Fibroblast of skin of right biceps (primary cell): ENCODE results near the gene ZNF804A.

Experiments used
- DNase-seq: peaks from one replicate; pipeline ENCODE4 v3.0.0-alpha.2; 2013

Gene ZNF804A

GRCh38 chr2:184598316-184599053 is at the start of gene ZNF804A:
Gene ZNF804A, plus strand, starts transcription at chr2:184598529. Its CDS starts 431 bp downstream, at chr2:184598960.
- peak; percentile 64 for DNase-seq

- no peak for DNase-seq
These were observed 49.2 kb upstream of the ZNF804A start for GRCh38 chr2:184549153-184549552.

- DNase-seq, result peak; percentile 17
These were observed 46.7 kb upstream of the ZNF804A start for GRCh38 chr2:184551626-184552025.

GRCh38 chr2:184554736-184555135 is 43.6 kb upstream of the ZNF804A start:
- peak; percentile 47 for DNase-seq

- no peak for DNase-seq
These were observed 43.0 kb upstream of the ZNF804A start for GRCh38 chr2:184555352-184555751.

- no peak for DNase-seq
These were observed 41.7 kb upstream of the ZNF804A start for GRCh38 chr2:184556639-184557038.

- DNase-seq, result peak; percentile 59
These were observed 39.4 kb upstream of the ZNF804A start for GRCh38 chr2:184558713-184559464.

GRCh38 chr2:184560603-184561002 is 37.7 kb upstream of the ZNF804A start:
- no peak for DNase-seq

- DNase-seq, result peak; percentile 26
These were observed 35.8 kb upstream of the ZNF804A start for GRCh38 chr2:184562532-184562931.

GRCh38 chr2:184564092-184564491 is 34.2 kb upstream of the ZNF804A start:
- DNase-seq, result no peak

- DNase-seq, result no peak
These were observed 31.6 kb upstream of the ZNF804A start for GRCh38 chr2:184566716-184567115.

GRCh38 chr2:184577056-184577455 is 21.3 kb upstream of the ZNF804A start:
- no peak for DNase-seq

- DNase-seq, result no peak
These were observed 20.6 kb upstream of the ZNF804A start for GRCh38 chr2:184577743-184578142.

GRCh38 chr2:184579226-184579625 is 19.1 kb upstream of the ZNF804A start:
- DNase-seq, result no peak

GRCh38 chr2:184581391-184581790 is 16.9 kb upstream of the ZNF804A start:
- no peak for DNase-seq

- no peak for DNase-seq
These were observed 9.1 kb upstream of the ZNF804A start for GRCh38 chr2:184589261-184589660.

GRCh38 chr2:184596819-184597411 is 1.4 kb upstream of the ZNF804A start:
- peak; percentile 64 for DNase-seq

- peak; percentile 56 for DNase-seq
These were observed 748 bp upstream of the ZNF804A start for GRCh38 chr2:184597571-184597991.

- DNase-seq, result no peak
These were observed 370 bp upstream of the ZNF804A start for GRCh38 chr2:184598002-184598315.

- peak; percentile 31 for DNase-seq
These were observed 934 bp downstream of the ZNF804A start for GRCh38 chr2:184599054-184599871.

GRCh38 chr2:184599872-184600222 is 1.5 kb downstream of the ZNF804A start:
- no peak for DNase-seq

- DNase-seq, result no peak
These were observed 4.4 kb downstream of the ZNF804A start for GRCh38 chr2:184602734-184603133.

GRCh38 chr2:184610891-184611290 is 12.6 kb downstream of the ZNF804A start:
- no peak for DNase-seq
